BJ (cell line): ENCODE results near the gene PA2G4. TPM values are rescaled to one million over a fixed set of nuclear protein-coding genes. Genes with fewer than 3 reads are reported as not detected.

Experiments used
- CTCF ChIA-PET: fragments of 350-600 bp; formaldehyde crosslinking; extraction: SDS; loops from one replicate; lab custom pipeline; 2021; ENCODE audit warnings: antibody characterized with exemption, inconsistent platforms; lab: Yijun Ruan, JAX
- POLR2A ChIA-PET: fragments of 300-600 bp; sonication (Branson Sonifier 250); formaldehyde crosslinking; extraction: SDS; loops from one replicate; lab custom pipeline; 2021; ENCODE audit warnings: antibody characterized with exemption; lab: Charles Lee
- DNase-seq: peaks from one replicate; pipeline ENCODE4 v3.0.0-alpha.2; 2011; ENCODE audit warnings: low read depth
- H3K27me3 ChIP-seq: 2 replicates; pipeline ENCODE4 v1.6.0; 2011; ENCODE audit warnings: low read length; ENCODE audit not compliant: control insufficient read depth, insufficient read depth
- H3K36me3 ChIP-seq: 2 replicates; pipeline ENCODE4 v1.5.1; 2011; ENCODE audit warnings: low read length; ENCODE audit not compliant: control insufficient read depth, insufficient read depth
- H3K4me3 ChIP-seq: 2 replicates; pipeline ENCODE4 v1.5.1; 2011; ENCODE audit warnings: low read depth, mild to moderate bottlenecking, control low read depth, low read length
- CTCF ChIP-seq: IDR thresholded peaks from 2 replicates; pipeline ENCODE4 v1.5.1; 2011; ENCODE audit warnings: low read depth, mild to moderate bottlenecking, control low read depth, inconsistent platforms, low read length, moderate library complexity; ENCODE audit not compliant: insufficient read depth
- polyA plus RNA-seq: library from polyadenylated mRNA; depleted of rRNA; stranded (reverse); fragments of >200 nt; gene quantifications from 2 replicates; pipeline ENCODE4 v1.2.3, GENCODE V29; 2011

PA2G4 gene
- polyA plus RNA-seq, 1 experiment = 134 TPM

GRCh38 chr12:56118688-56119357 lies 14.5 kb downstream of the PA2G4 start:
- Histone ChIP-seq H3K36me3 (peaks cover 10% of the 10 kb centered on the region), H3K4me3 (peak overlapping the region; percentile 72), H3K27me3 (no peaks in the 10 kb centered on the region)
- no peak for DNase-seq
- CTCF ChIA-PET = interaction anchor here (0.6 to 6.8 kb wide), 31 partner anchors 8 to 345 kb away, joined by 3 to 134 read pairs (median 5); partner anchors contain the start of genes ANKRD52, CNPY2, COQ10A and CS
- TF ChIP-seq CTCF = no peak
- POLR2A ChIA-PET = interaction anchor here (0.6 to 2.1 kb wide), 9 partner anchors 9 to 148 kb away, joined by 3 to 13 read pairs (median 6); partner anchors contain the start of genes ESYT1, MYL6, PA2G4 and RNF41

- peak; percentile 87 for DNase-seq
- TF ChIP-seq CTCF = peak; percentile 79
- Histone ChIP-seq H3K36me3 (peaks cover 10% of the 10 kb centered on the region), H3K27me3 (no peaks in the 10 kb centered on the region), H3K4me3 (no peak overlapping the region)
- ChIA-PET CTCF (interaction anchor here (0.7 to 6.8 kb wide), 34 partner anchors 9 to 344 kb away, joined by 3 to 134 read pairs (median 5); partner anchors contain the start of genes ANKRD52, CNPY2, COQ10A and CS), POLR2A (interaction anchor here (0.6 to 1.9 kb wide), 6 partner anchors 8 to 103 kb away, joined by 3 to 8 read pairs (median 6); partner anchors contain the start of genes ESYT1, PA2G4 and RNF41)
These were observed 15.0 kb downstream of the PA2G4 start for GRCh38 chr12:56119361-56119796.

GRCh38 chr12:56120158-56120846 lies 15.9 kb downstream of the PA2G4 start:
- CTCF ChIA-PET = interaction anchor here (0.7 to 6.8 kb wide), 30 partner anchors 8 to 343 kb away, joined by 3 to 134 read pairs (median 5); partner anchors contain the start of genes ANKRD52, COQ10A, CS and ERBB3
- DNase-seq = no peak
- H3K27me3 ChIP-seq = no peaks in the 10 kb centered on the region

GRCh38 chr12:56121204-56121870 lies 17.0 kb downstream of the PA2G4 start:
- ChIA-PET POLR2A (no interaction called here), CTCF (interaction anchor here (4.8 to 6.8 kb wide), 2 partner anchors 39 to 69 kb away, joined by 52 to 134 read pairs; partner anchors contain the start of genes MYL6 and SMARCC2)
- no peak for DNase-seq
- Histone ChIP-seq H3K36me3 (peaks cover 10% of the 10 kb centered on the region), H3K4me3 (no peak overlapping the region), H3K27me3 (no peaks in the 10 kb centered on the region)
- TF ChIP-seq CTCF = no peak

More at GRCh38 chr12:56120158-56120846, 15.9 kb downstream of the PA2G4 start:
- Histone ChIP-seq H3K36me3 (peaks cover 10% of the 10 kb centered on the region), H3K4me3 (no peak overlapping the region)
- TF ChIP-seq CTCF = no peak
- POLR2A ChIA-PET = interaction anchor here (1.0 to 1.3 kb wide), 2 partner anchors 16 to 43 kb away, joined by 3 to 6 read pairs; partner anchors contain the start of gene PA2G4
